Measurements from ENCODE around the gene NDUFC1. TPM values are rescaled to one million over a fixed set of nuclear protein-coding genes. Genes with fewer than 3 reads are reported as not detected.
"Not testable (repeated sequence)": the region's sequence is repeated elsewhere in the genome, so short reads cannot be mapped to it uniquely, and the experiment has no call there.

Gene NDUFC1
- polyA plus RNA-seq, 3 donors, result 24.7 to 134 (median 123) TPM

- Mint-ChIP-seq H3K36me3 (no peaks in the 10 kb centered on the region), H3K4me1 (no peaks in the 10 kb centered on the region), H3K27ac (no peak overlapping the region), H3K4me3 (no peak overlapping the region), H3K27me3 (ENCODE audit: low read depth in 3 of 3) (peaks cover 0 to 2% (median 0%) of the 10 kb centered on the region in 3 donors), H3K9me3 (peaks cover 0 to 2% (median 0%) of the 10 kb centered on the region in 7 donors)
- H3K4me1 ChIP-seq (ENCODE audit: control insufficient read depth in 1 of 2, insufficient read depth in 2 of 2, low read length in 2 of 2), result no peaks in the 10 kb centered on the region
- H3K79me2 ChIP-seq (ENCODE audit: insufficient read depth, low read length), result no peaks in the 10 kb centered on the region
- no CpG with 5 or more reads among the region's 2 CpGs for WGBS (ENCODE audit: insufficient coverage)
- no peak overlapping the region for H2AFZ ChIP-seq (ENCODE audit: insufficient read depth, low read depth, low read length, poor library complexity, severe bottlenecking)
- no peaks in the 10 kb centered on the region for H4K20me1 ChIP-seq (ENCODE audit: insufficient read depth, low read length)
- no peaks in the 10 kb centered on the region for H3K36me3 ChIP-seq (replicated peaks in 1 of 2; ENCODE audit: control insufficient read depth in 1 of 2, insufficient read depth in 2 of 2, low read length in 2 of 2)
- TF ChIP-seq, protein P1, sequence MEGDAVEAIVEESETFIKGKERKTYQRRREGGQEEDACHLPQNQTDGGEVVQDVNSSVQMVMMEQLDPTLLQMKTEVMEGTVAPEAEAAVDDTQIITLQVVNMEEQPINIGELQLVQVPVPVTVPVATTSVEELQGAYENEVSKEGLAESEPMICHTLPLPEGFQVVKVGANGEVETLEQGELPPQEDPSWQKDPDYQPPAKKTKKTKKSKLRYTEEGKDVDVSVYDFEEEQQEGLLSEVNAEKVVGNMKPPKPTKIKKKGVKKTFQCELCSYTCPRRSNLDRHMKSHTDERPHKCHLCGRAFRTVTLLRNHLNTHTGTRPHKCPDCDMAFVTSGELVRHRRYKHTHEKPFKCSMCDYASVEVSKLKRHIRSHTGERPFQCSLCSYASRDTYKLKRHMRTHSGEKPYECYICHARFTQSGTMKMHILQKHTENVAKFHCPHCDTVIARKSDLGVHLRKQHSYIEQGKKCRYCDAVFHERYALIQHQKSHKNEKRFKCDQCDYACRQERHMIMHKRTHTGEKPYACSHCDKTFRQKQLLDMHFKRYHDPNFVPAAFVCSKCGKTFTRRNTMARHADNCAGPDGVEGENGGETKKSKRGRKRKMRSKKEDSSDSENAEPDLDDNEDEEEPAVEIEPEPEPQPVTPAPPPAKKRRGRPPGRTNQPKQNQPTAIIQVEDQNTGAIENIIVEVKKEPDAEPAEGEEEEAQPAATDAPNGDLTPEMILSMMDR (IDR thresholded peaks at IDR 0.05), result no peak
- intact Hi-C loops (cut with micrococcal nuclease), result no loop called here
- H3K9ac ChIP-seq (ENCODE audit: insufficient read depth, low read length, poor library complexity, severe bottlenecking), result no peak overlapping the region
- H3K4me3 ChIP-seq (replicated peaks in 1 of 3; ENCODE audit: low read depth in 2 of 3, low read length in 3 of 3), result no peak overlapping the region
- no peaks in the 10 kb centered on the region for H3K9me3 ChIP-seq (replicated peaks in 1 of 2; ENCODE audit: control insufficient read depth in 1 of 2, insufficient read depth in 1 of 2, low read length in 2 of 2)
- H3K27ac ChIP-seq (ENCODE audit: low read depth in 1 of 2, low read length in 2 of 2), result no peak overlapping the region
- H3K4me2 ChIP-seq (replicated peaks; ENCODE audit: extremely low read depth, low read length, poor library complexity, severe bottlenecking), result no peak overlapping the region
- no peaks in the 10 kb centered on the region for H3K27me3 ChIP-seq (ENCODE audit: control insufficient read depth in 2 of 2, insufficient read depth in 2 of 2, low read length in 2 of 2)
- no peak for DNase-seq
These were observed 45.9 kb downstream of the NDUFC1 start for GRCh38 chr4:139256349-139256748.

DNA sequence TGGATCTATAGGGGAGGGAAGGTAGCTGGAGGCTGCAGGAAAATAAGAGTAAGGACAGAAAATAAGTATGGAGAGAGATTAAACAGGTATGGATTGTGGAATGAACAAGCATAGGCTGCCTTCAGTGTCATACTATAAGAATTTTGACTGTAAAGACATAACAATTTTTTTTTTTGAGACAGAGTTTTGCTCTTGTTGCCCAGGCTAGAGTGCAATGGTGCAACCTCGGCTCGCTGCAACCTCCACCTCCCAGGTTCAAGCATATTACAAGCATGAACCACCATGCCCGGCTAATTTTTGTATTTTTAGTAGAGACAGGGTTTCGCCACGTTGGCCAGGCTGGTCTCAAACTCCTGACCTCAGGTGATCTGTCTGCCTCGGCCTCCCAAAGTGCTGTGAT is 46.7 kb downstream of the NDUFC1 start:
- DNase-seq; H3K27me3 ChIP-seq (ENCODE audit: control insufficient read depth in 2 of 2, insufficient read depth in 2 of 2, low read length in 2 of 2); H3K9me3 Mint-ChIP-seq; H3K36me3 Mint-ChIP-seq; H3K4me2 ChIP-seq (replicated peaks; ENCODE audit: extremely low read depth, low read length, poor library complexity, severe bottlenecking); H3K9ac ChIP-seq (ENCODE audit: insufficient read depth, low read length, poor library complexity, severe bottlenecking); H3K27me3 Mint-ChIP-seq (ENCODE audit: low read depth in 3 of 3); H3K27ac ChIP-seq (ENCODE audit: low read depth in 1 of 2, low read length in 2 of 2); H3K36me3 ChIP-seq (replicated peaks in 1 of 2; ENCODE audit: control insufficient read depth in 1 of 2, insufficient read depth in 2 of 2, low read length in 2 of 2); H3K4me1 Mint-ChIP-seq; H3K4me3 Mint-ChIP-seq; H4K20me1 ChIP-seq (ENCODE audit: insufficient read depth, low read length); intact Hi-C loops (cut with micrococcal nuclease); H3K4me1 ChIP-seq (ENCODE audit: control insufficient read depth in 1 of 2, insufficient read depth in 2 of 2, low read length in 2 of 2); H3K27ac Mint-ChIP-seq; H3K9me3 ChIP-seq (replicated peaks in 1 of 2; ENCODE audit: control insufficient read depth in 1 of 2, insufficient read depth in 1 of 2, low read length in 2 of 2); H2AFZ ChIP-seq (ENCODE audit: insufficient read depth, low read depth, low read length, poor library complexity, severe bottlenecking); H3K4me3 ChIP-seq (replicated peaks in 1 of 3; ENCODE audit: low read depth in 2 of 3, low read length in 3 of 3); H3K79me2 ChIP-seq (ENCODE audit: insufficient read depth, low read length): not testable (repeated sequence)
- WGBS (ENCODE audit: insufficient coverage), result no CpG with 5 or more reads among the region's 6 CpGs

Data from CD14-positive monocyte (primary cell).